ACHN (cell line): ENCODE results near the gene MYBPC3.

Experiments
- DNase-seq: peaks from one replicate; pipeline ENCODE4 v3.0.0-alpha.2; 2015
- in situ Hi-C: cut with HindIII; loops from 2 replicates; pipeline ENCODE4 v1.10.0; 2017; ENCODE audit warnings: low sequenced_read_pairs, low pct_ligation_motif_present, low pct_unique_long_range_greater_than_20kb

Gene MYBPC3

GRCh38 chr11:47366020-47366490, 13.6 kb upstream of the MYBPC3 start:
- DNase-seq: no peak
- in situ Hi-C loops: no loop called here

- in situ Hi-C loops: no loop called here
- no peak for DNase-seq
These were observed 8.9 kb upstream of the MYBPC3 start for GRCh38 chr11:47361419-47361818.

DNA sequence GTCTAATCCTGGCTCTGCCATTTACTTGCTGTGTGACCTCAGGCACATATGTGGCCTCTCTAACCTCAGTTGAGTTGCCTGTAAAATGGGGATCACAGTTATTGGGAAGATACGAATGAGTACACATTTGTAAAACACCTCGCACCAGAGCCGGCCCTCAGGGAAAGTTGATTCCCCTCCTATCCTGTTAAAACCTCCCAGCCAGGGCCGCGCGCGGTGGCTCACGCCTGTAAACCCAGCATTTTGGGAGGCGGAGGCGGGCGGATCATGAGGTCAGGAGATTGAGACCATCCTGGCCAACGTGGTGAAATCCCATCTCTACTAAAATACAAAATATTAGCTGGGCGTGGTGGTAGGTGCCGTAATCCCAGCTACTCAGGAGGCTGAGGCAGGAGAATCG, 7.8 kb upstream of the MYBPC3 start:
- in situ Hi-C loops: no loop called here
- no peak for DNase-seq

DNA sequence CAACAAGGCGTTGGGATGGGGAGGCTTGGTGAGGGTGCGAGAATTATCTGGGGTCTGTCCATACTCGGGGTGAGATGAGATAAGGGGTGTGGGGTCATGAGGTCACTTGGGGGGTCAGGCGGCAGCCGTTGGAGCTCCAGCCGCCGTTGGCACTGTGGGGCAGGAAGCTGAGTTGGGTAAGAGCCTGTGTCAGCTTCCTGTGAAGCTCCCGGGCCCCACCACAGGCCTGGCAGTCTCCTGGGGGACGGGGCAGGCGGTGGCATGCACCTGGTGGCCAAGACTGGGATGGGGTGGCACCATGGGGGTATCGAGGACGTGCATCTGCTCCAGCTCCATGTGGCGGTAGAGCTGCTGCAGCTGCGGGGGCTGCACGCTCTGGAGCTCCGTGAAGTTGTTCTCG, 7.1 kb upstream of the MYBPC3 start:
- DNase-seq: no peak
- in situ Hi-C loops: no loop called here

- in situ Hi-C loops: no loop called here
- DNase-seq: no peak
These were observed 6.7 kb upstream of the MYBPC3 start for GRCh38 chr11:47359162-47359561.

- in situ Hi-C loops: no loop called here
- DNase-seq: no peak
These were observed 6.2 kb upstream of the MYBPC3 start for GRCh38 chr11:47358731-47359051.

GRCh38 chr11:47357985-47358730, 5.7 kb upstream of the MYBPC3 start:
- in situ Hi-C loops: no loop called here
- DNase-seq: no peak

DNA sequence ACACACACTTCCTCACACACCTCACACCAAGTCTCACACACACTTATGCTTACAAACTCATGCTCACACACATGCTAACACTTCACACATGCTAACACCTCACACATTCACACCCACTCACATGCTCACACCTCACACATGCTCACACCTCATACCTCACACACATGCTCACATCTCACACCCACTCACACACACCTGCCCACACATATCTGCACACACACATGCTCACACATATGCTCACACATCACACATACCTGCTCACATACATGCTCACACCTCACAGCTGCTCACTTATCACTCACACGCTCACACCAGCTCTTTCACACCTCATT, 4.5 kb upstream of the MYBPC3 start:
- in situ Hi-C loops: no loop called here
- no peak for DNase-seq

DNA sequence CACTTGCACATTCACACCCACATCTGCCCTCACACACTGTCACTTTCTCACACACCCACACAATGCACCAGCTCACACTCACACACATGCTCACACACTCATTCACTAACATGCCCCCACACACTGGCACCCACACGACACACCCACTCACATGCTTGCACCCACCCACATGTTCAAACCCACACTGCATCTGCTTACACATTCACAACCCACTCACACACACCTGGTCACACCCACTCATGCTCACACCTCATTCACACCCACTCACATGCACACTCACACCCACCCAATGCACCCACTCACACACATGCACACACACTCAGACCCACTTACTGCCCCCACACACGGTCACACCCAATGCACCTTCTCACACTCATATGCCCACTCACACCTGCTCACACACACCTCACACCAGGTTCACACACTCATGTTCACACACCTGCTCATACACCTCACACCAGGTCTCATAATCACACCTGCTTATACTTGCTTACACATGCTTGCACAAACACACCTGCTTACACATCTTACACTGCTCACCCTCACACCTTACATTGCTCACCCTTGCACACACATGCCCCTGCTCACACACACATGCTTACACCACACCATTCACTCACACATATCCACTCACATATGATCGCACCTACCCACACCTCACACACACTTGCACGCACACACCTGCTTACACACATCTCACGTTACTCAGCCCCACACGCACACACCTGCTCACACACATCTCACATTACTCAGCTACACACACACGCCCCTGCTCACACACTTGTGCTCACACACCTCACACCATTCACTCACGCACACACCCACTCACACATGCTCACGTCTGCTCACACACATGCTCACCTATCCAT, 3.9 kb upstream of the MYBPC3 start:
- in situ Hi-C loops: no loop called here

DNA sequence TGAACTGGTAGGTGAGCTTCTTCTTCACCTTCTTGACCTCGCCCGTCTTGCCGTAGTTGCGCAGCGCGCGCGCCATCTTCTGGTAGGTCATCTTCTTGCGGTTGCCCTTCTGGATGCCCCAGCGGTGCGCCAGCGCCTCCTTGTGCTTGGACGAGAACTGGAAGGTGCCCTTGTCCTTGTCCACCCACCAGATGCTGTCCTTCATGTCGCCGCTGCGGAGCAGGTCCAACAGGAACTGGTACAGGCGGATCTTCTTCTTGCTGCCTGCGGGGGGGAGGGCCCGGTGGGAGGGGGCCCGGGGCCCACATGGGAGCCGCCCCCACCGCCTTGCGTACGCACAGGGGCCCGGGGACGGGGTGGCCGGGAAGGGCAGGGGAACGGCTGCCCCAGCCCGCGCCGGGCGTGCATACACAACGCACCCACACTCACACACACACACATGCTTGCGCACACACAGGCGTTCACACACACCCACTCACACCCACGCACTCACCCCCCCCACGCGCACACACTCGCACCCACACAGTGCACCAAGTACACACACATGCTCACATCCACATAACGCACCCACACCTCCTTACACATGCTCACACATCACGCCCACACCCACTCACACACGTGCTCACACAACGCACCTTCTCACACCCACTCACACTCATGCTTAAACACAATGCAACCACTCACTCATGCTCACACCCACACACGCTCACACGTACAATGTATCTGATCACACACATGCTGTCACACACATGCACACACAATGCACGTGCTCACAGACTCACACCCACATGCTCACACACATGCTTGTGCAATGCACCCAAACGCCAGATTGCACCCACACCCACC, 3.0 kb upstream of the MYBPC3 start:
- in situ Hi-C loops: no loop called here

More for the DNA sequence above, 3.9 kb upstream of the MYBPC3 start:
- DNase-seq: no peak

GRCh38 chr11:47354913-47355282, 2.4 kb upstream of the MYBPC3 start:
- no peak for DNase-seq
- in situ Hi-C loops: no loop called here

More for the DNA sequence above, 3.0 kb upstream of the MYBPC3 start:
- DNase-seq: peak; percentile 90

- in situ Hi-C loops: no loop called here
- DNase-seq: no peak
These were observed 1.7 kb upstream of the MYBPC3 start for GRCh38 chr11:47353978-47354774.

- no peak for DNase-seq
- in situ Hi-C loops: no loop called here
These were observed 1.1 kb downstream of the MYBPC3 start for GRCh38 chr11:47351156-47352126.

GRCh38 chr11:47350315-47350714, 2.2 kb downstream of the MYBPC3 start:
- in situ Hi-C loops: no loop called here
- DNase-seq: no peak

DNA sequence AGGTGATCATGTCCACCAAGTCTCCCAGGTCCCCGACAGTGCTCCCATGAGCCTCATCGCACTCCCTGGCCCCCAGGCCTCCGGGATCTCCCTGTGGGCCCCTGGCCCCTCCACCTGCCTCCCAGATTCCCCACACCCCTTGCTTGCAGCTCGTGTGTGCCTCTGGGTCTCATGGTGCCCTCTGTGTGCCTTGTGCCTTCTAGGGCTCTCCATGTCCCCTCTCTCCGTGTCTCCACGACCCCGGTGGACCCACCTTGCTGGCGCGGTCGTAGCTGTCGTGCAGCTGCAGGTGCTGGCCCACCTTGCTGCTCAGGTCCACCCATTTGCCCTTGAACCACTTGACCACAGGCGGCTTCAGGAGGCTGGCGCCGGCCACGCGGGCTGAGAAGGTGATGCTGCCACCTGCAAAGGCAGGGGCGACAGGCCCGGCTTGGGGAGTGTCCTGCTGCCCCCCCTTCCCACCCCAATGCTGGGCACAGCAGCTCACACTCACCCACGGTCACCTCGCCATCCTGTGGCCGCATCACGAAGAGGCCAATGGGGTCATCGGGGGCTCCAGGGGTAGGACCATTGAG, 2.9 kb downstream of the MYBPC3 start:
- in situ Hi-C loops: no loop called here
- DNase-seq: no peak

DNA sequence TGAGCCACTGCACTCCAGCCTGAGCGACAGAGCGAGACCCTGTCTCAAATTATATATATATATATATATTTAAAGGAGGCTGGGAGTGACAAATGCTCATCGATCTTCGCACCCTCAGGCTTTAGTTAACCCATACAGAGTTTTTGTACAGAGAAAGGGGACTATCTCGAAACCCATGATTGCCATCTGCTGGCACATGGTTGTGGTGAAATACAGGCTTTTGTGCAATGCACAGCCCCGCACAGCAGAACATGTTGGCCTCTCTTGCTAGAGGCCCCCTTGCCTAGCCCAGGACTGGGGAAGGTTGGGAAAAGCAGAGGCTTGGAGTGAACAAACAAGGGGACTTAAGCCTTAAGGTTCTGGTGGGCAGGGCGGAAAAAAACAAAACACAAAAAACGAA, 3.6 kb downstream of the MYBPC3 start:
- in situ Hi-C loops: no loop called here
- DNase-seq: peak; percentile 21

DNA sequence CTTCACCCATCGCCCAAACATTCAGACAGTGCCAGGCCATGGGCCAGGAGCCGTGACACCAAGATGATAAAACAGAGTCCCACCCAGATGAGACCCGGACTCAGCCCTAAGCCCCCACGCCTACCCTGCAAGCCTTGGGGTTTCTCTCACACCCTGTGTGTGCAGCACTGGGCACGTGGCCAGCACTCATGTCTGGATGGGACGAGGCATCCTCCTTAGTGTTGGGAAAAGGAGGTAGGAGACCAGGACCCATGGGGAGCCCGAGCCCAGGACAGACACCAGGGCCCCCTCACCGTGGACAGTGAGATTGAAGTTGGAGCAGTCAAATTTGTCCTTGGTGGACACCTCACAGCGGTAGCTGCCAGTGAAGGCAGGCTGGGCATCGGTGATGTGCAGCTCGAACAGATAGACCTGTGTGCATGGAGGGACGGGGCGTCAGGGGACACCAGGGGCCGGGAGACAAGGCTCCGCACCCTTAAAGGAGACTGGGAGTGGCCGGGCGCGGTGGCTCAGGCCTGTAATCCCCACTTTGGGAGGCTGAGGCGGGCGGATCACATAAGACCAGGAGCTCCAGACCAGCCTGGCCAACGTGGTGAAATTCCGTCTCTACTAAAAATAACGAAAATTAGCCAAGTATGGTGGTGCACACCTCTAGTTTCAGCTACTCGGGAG, 4.2 kb downstream of the MYBPC3 start:
- DNase-seq: no peak
- in situ Hi-C loops: no loop called here
